Measurements from ENCODE around the gene SIPA1L2. TPM values are rescaled to one million over a fixed set of nuclear protein-coding genes. Genes with fewer than 3 reads are reported as not detected.

SIPA1L2 gene
- total and polyA plus RNA-seq, 2 donors: 3.2 to 6.4 TPM

DNA sequence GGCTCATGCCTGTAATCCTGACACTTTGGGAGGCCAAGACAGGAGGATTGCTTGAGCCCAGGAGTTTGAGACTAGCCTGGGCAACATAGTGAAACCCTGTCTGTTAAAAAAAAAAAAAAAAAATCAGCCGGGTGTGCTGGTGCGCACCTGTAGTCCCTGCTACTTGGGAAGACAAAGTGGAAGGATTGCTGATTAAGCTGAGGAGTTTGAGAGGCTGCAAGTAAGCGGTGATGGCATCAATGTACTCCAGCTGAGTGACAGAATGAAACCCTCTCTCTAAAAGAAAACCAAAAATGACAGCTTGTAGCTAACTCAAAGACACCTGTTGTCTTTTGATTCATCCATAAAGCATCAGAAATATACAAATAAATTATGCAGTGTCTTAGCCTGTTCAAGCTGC, 31.8 kb downstream of the SIPA1L2 start:
- no peaks in the 10 kb centered on the region for H3K9me3 ChIP-seq (ENCODE audit: control insufficient read depth in 2 of 2, insufficient read depth in 1 of 2, low read length in 1 of 2)
- H3K27ac ChIP-seq (ENCODE audit: low read depth in 1 of 2, low read length in 1 of 2): no peak overlapping the region
- no peaks in the 10 kb centered on the region for H3K36me3 ChIP-seq (ENCODE audit: control insufficient read depth in 2 of 2, insufficient read depth in 2 of 2, low read length in 1 of 2)
- WGBS: 96% methylated on average over 3 of the region's 3 CpGs
- no peak for DNase-seq (ENCODE audit: low read depth in 6 of 9, low spot score in 9 of 9)
- H3K27me3 ChIP-seq (ENCODE audit: control insufficient read depth in 2 of 2, insufficient read depth in 1 of 2, low read length in 1 of 2): no peaks in the 10 kb centered on the region
- H3K4me3 ChIP-seq (ENCODE audit: low read length in 2 of 2): no peak overlapping the region
- H3K4me1 ChIP-seq (ENCODE audit: control insufficient read depth in 2 of 2, insufficient read depth in 2 of 2, low read length in 2 of 2): peaks cover 0 to 5% of the 10 kb centered on the region in 2 donors

DNA sequence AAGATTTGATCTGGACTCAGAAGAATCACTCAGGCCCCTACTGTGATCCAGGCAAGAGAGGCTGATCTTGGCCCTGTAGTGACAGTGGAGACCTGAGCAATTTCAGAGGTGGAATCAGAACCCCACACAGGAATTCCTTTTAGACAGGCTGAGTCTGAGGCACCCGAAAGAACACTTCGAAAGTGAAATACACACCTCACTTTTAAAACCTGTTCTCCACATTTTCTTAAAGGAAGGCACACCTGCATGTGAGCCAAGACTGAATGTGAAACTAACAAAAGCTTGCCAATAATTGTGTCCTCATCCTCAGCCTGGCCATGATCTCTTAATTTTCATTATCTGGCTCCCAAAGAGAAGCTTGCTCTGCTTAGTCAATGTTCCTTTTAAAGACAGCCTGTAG, 32.2 kb downstream of the SIPA1L2 start:
- no peaks in the 10 kb centered on the region for H3K9me3 ChIP-seq (ENCODE audit: control insufficient read depth in 2 of 2, insufficient read depth in 1 of 2, low read length in 1 of 2)
- WGBS: 96% methylated on average over 2 of the region's 2 CpGs
- peaks cover 0 to 5% of the 10 kb centered on the region in 2 donors for H3K4me1 ChIP-seq (ENCODE audit: control insufficient read depth in 2 of 2, insufficient read depth in 2 of 2, low read length in 2 of 2)
- H3K27me3 ChIP-seq (ENCODE audit: control insufficient read depth in 2 of 2, insufficient read depth in 1 of 2, low read length in 1 of 2): no peaks in the 10 kb centered on the region
- no peak for DNase-seq (ENCODE audit: low read depth in 6 of 9, low spot score in 9 of 9)
- H3K4me3 ChIP-seq (ENCODE audit: low read length in 2 of 2): no peak overlapping the region
- no peaks in the 10 kb centered on the region for H3K36me3 ChIP-seq (ENCODE audit: control insufficient read depth in 2 of 2, insufficient read depth in 2 of 2, low read length in 1 of 2)
- no peak overlapping the region for H3K27ac ChIP-seq (ENCODE audit: low read depth in 1 of 2, low read length in 1 of 2)

DNA sequence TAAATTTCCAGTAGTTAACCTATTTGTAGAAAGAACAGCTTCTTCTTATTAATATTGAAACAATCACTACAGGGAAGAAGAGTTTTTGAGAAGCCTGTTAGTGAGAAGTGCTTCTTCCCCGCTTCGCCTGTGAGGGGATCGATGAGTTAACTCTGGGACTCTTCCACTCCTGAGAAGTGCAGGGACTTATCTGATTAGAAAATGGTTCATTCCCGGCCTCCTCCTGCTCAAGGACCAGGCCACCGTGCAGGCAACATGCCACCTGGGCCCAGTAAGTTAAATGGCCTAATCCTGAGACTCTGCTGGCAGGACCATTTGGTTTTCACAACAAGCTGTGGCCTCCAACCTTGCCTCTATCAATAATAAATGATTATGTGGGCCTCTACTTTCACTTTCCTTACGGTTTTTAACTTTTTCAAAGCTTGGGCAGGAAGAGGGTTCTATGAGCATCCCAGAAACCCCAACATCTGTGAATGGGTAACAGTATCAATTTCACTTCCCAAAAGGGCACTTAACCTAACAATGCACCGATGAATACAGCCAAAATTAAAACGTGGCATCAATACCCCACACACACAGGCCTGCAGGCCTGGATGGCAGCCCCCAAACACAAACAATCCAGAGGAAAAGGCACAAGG, 33.1 kb downstream of the SIPA1L2 start:
- Histone ChIP-seq H3K27ac (ENCODE audit: low read depth in 1 of 2, low read length in 1 of 2) (no peak overlapping the region), H3K9me3 (ENCODE audit: control insufficient read depth in 2 of 2, insufficient read depth in 1 of 2, low read length in 1 of 2) (no peaks in the 10 kb centered on the region), H3K4me3 (ENCODE audit: low read length in 2 of 2) (no peak overlapping the region), H3K36me3 (ENCODE audit: control insufficient read depth in 2 of 2, insufficient read depth in 2 of 2, low read length in 1 of 2) (no peaks in the 10 kb centered on the region), H3K27me3 (ENCODE audit: control insufficient read depth in 2 of 2, insufficient read depth in 1 of 2, low read length in 1 of 2) (no peaks in the 10 kb centered on the region), H3K4me1 (ENCODE audit: control insufficient read depth in 2 of 2, insufficient read depth in 2 of 2, low read length in 2 of 2) (peaks cover 0 to 5% of the 10 kb centered on the region in 2 donors)
- WGBS: 80% methylated on average over 8 of the region's 8 CpGs
- DNase-seq (ENCODE audit: low read depth in 6 of 9, low spot score in 9 of 9): no peak

DNA sequence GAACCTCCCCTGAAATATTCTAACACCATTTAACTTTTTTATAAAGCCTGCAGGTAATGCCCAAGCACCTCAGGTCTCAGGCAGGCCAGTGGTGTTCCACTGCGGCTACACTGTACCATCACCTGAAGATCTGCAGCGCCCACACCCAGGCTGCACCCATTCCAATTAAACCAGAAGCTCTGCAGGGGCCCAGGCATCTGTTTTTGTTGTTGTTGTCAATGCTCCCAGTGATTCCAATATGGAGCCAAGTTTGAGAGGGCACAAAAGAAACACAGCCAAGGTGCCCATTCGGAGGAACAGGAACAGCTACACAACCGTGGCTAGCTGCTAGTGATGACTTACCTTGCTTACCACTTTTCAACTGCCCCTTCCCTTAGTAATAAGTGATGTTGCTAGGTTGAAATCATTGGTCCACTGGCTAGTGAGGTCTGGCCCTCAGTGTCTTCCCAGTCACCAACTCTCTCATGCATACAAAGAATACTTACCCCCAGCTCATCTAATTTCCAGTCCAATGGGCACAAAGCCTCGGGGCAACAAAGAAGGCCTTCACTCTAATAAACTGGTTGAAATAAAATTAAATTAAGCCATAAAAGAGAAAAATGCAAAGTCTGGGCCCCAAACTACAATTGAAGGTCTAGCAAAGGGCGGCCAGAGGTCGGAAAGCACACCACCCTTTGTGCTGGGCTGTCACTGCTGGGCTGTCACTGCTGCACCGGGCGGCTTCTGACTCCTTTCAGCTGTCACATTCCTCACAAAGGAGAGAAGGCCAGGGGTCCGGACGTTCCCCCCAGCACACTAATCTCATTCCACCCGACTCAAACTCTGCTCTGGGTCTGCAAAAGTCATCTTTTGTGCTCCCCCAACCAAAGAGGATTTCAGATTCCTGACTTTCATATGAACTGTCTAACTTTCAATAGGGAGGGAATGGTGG, 34.9 kb downstream of the SIPA1L2 start:
- H3K4me1 ChIP-seq (ENCODE audit: control insufficient read depth in 2 of 2, insufficient read depth in 2 of 2, low read length in 2 of 2): peaks cover 0 to 2% of the 10 kb centered on the region in 2 donors
- no peaks in the 10 kb centered on the region for H3K27me3 ChIP-seq (ENCODE audit: control insufficient read depth in 2 of 2, insufficient read depth in 1 of 2, low read length in 1 of 2)
- no peaks in the 10 kb centered on the region for H3K36me3 ChIP-seq (ENCODE audit: control insufficient read depth in 2 of 2, insufficient read depth in 2 of 2, low read length in 1 of 2)
- H3K27ac ChIP-seq (ENCODE audit: low read depth in 1 of 2, low read length in 1 of 2): no peak overlapping the region
- DNase-seq (ENCODE audit: low read depth in 6 of 9, low spot score in 9 of 9): no peak
- WGBS: 96% methylated on average over 12 of the region's 12 CpGs
- no peaks in the 10 kb centered on the region for H3K9me3 ChIP-seq (ENCODE audit: control insufficient read depth in 2 of 2, insufficient read depth in 1 of 2, low read length in 1 of 2)
- H3K4me3 ChIP-seq (ENCODE audit: low read length in 2 of 2): no peak overlapping the region

DNA sequence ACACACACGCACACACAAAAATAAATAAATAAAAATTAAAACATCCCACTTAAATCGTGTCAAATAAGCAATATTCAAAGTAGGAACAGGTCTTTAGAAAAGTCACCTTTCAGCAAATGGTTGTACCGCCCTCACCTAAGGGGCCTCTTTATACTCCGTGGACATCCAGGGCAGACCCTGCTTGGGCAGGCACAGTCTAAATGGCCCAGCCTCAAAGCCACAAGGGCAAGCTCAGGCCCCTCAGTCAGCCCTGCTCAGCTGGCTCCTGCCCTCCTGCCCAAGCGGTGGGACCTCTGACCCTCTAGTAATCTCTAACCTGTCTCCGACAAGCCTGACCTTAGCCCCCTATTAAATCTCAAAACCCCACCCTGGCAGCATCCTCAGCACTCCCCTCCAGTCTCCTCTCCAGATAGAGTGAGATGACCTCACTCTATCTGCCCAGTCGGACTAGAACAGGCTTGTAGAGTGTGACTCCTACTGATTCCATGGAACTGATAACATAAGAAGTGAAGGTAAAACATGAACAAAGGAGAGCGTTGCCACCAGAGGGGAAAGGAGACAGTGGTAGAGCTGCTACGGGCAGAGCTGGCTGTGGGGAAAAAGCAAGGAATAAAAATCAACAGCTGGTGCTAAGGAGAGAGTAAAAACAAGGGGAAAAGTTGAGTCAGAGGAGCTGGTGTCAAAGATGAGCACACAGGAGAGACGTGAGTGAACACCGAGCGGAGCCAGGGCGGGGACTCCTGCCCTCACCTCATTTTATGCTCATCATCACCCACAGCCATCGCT, 36.0 kb downstream of the SIPA1L2 start:
- H3K36me3 ChIP-seq (ENCODE audit: control insufficient read depth in 2 of 2, insufficient read depth in 2 of 2, low read length in 1 of 2): no peaks in the 10 kb centered on the region
- H3K4me1 ChIP-seq (ENCODE audit: control insufficient read depth in 2 of 2, insufficient read depth in 2 of 2, low read length in 2 of 2): peaks cover 0 to 5% of the 10 kb centered on the region in 2 donors
- WGBS: 90% methylated on average over 14 of the region's 14 CpGs
- no peaks in the 10 kb centered on the region for H3K9me3 ChIP-seq (ENCODE audit: control insufficient read depth in 2 of 2, insufficient read depth in 1 of 2, low read length in 1 of 2)
- H3K27ac ChIP-seq (ENCODE audit: low read depth in 1 of 2, low read length in 1 of 2): no peak overlapping the region
- no peak overlapping the region for H3K4me3 ChIP-seq (ENCODE audit: low read length in 2 of 2)
- H3K27me3 ChIP-seq (ENCODE audit: control insufficient read depth in 2 of 2, insufficient read depth in 1 of 2, low read length in 1 of 2): no peaks in the 10 kb centered on the region
- no peak for DNase-seq (ENCODE audit: low read depth in 6 of 9, low spot score in 9 of 9)

DNA sequence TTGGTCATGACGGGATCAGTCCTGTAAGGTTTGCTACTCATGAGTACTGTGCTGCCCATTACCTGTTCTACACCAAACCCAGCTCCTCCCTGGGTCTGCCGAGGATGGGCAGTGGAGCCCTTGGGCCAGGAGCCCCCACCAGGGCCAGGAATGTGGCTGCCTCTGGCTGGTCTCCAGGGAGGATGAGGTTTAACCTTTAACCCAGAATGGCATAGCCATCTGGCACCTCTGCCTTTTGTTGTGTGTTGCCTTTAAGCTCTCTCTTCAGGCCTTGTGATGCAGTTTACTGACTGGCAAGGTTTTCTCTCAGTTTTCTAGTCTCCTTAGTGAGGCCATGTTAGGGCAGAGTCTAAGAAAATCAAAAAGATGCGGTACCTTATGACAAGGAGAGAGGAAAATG, 38.6 kb downstream of the SIPA1L2 start:
- peaks cover 0 to 3% of the 10 kb centered on the region in 2 donors for H3K4me1 ChIP-seq (ENCODE audit: control insufficient read depth in 2 of 2, insufficient read depth in 2 of 2, low read length in 2 of 2)
- no peak overlapping the region for H3K4me3 ChIP-seq (ENCODE audit: low read length in 2 of 2)
- no peak for DNase-seq (ENCODE audit: low read depth in 6 of 9, low spot score in 9 of 9)
- no peak overlapping the region for H3K27ac ChIP-seq (ENCODE audit: low read depth in 1 of 2, low read length in 1 of 2)
- H3K9me3 ChIP-seq (ENCODE audit: control insufficient read depth in 2 of 2, insufficient read depth in 1 of 2, low read length in 1 of 2): no peaks in the 10 kb centered on the region
- H3K27me3 ChIP-seq (ENCODE audit: control insufficient read depth in 2 of 2, insufficient read depth in 1 of 2, low read length in 1 of 2): no peaks in the 10 kb centered on the region
- WGBS: over 99% methylated on average over 3 of the region's 3 CpGs
- H3K36me3 ChIP-seq (ENCODE audit: control insufficient read depth in 2 of 2, insufficient read depth in 2 of 2, low read length in 1 of 2): no peaks in the 10 kb centered on the region

DNA sequence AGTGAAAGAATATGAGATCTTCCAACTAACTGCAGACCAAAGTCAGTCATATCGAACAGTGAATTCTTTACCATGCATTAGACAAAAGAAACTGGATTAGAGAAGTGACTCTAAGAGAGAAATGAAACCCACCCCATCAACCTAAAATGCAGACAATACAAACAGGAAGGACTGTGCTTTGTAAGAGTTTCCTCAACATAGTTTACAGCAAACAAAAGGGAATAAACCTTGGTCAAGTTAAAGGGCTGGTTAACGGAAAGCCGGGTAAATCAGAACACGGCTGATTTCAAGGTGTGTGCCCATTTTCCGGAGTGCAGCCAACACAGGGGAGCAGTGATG, 39.2 kb downstream of the SIPA1L2 start:
- 85% methylated on average over 5 of the region's 5 CpGs for WGBS
- DNase-seq (ENCODE audit: low read depth in 6 of 9, low spot score in 9 of 9): no peak
- Histone ChIP-seq H3K9me3 (ENCODE audit: control insufficient read depth in 2 of 2, insufficient read depth in 1 of 2, low read length in 1 of 2) (no peaks in the 10 kb centered on the region), H3K4me3 (ENCODE audit: low read length in 2 of 2) (no peak overlapping the region), H3K4me1 (ENCODE audit: control insufficient read depth in 2 of 2, insufficient read depth in 2 of 2, low read length in 2 of 2) (peaks cover 0 to 3% of the 10 kb centered on the region in 2 donors), H3K27ac (ENCODE audit: low read depth in 1 of 2, low read length in 1 of 2) (no peak overlapping the region), H3K36me3 (ENCODE audit: control insufficient read depth in 2 of 2, insufficient read depth in 2 of 2, low read length in 1 of 2) (no peaks in the 10 kb centered on the region), H3K27me3 (ENCODE audit: control insufficient read depth in 2 of 2, insufficient read depth in 1 of 2, low read length in 1 of 2) (no peaks in the 10 kb centered on the region)

DNA sequence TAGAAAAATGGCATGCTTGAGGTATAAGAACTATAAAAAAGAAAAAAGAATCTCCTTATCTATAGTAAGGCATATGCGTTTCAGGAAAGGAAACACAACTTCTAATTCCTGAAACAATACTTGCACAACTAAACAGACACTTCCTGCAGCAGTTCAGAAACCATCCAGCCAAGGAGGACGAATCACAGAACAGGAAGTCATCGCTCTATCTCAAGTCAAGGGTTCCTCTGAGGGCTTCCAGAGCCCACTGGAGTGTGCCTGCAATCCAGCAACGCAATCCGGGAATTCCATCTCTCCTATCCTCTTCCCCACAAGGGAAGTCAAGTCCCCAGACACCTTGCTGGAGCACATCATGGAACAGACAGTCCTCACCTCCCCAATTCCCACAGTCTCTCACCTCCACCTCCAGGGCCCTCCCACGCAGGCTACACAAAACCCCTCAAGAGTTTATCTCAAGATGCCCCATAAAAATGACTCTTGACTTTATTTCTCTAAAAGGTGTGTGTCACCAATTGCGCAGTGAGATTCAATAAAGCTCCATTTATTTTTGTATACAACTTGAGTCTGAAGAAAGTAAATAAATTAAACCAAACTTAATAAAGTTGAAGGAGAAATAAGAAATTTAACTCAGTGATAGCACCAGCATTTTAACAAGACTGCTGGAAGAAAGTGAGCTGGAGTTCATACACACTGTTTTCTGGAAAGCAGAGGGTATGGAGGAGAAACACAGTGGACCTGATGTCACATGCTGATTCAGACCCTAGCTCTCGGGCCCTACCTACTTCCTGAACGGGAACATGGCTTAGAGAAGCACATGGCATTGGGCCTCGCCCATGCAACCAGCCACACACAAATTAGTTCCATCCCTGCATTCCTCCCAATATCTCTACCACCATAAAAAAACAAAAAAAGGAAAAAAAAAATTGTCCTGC, 39.9 kb downstream of the SIPA1L2 start:
- no peak for DNase-seq (ENCODE audit: low read depth in 6 of 9, low spot score in 9 of 9)
- peak overlapping the region in 1 of 2 donors; percentile 42 for H3K27ac ChIP-seq (ENCODE audit: low read depth in 1 of 2, low read length in 1 of 2)
- H3K4me3 ChIP-seq (ENCODE audit: low read length in 2 of 2): no peak overlapping the region
- H3K9me3 ChIP-seq (ENCODE audit: control insufficient read depth in 2 of 2, insufficient read depth in 1 of 2, low read length in 1 of 2): no peaks in the 10 kb centered on the region
- no peaks in the 10 kb centered on the region for H3K36me3 ChIP-seq (ENCODE audit: control insufficient read depth in 2 of 2, insufficient read depth in 2 of 2, low read length in 1 of 2)
- peaks cover 0 to 3% of the 10 kb centered on the region in 2 donors for H3K4me1 ChIP-seq (ENCODE audit: control insufficient read depth in 2 of 2, insufficient read depth in 2 of 2, low read length in 2 of 2)
- H3K27me3 ChIP-seq (ENCODE audit: control insufficient read depth in 2 of 2, insufficient read depth in 1 of 2, low read length in 1 of 2): no peaks in the 10 kb centered on the region
- WGBS: 75% methylated on average over 10 of the region's 10 CpGs

All from thymus (tissue), 11 donors.